Dendritic cell treated with granulocyte-macrophage colony-stimulating factor and Interleukin-4, amounts not matched to agents 40 ng/mL and 50 ng/mL, for 4 days (primary cell): ENCODE measurements around the gene NUDT4B.
"Not testable (repeated sequence)": the region's sequence is repeated elsewhere in the genome, so short reads cannot be mapped to it uniquely, and the experiment has no call there.

Source experiments
- H3K27ac Mint-ChIP-seq: one replicate; pipeline ENCODE4 v1.8.0; 2022; ENCODE audit warnings: mild to moderate bottlenecking, mixed read lengths
- H3K27me3 Mint-ChIP-seq: one replicate; pipeline ENCODE4 v1.8.0; 2022; ENCODE audit warnings: mild to moderate bottlenecking, mixed read lengths
- H3K36me3 Mint-ChIP-seq: one replicate; pipeline ENCODE4 v1.8.0; 2022; ENCODE audit warnings: low read depth, mixed read lengths
- H3K4me1 Mint-ChIP-seq: one replicate; pipeline ENCODE4 v1.8.0; 2022; ENCODE audit warnings: low read depth, mixed read lengths
- H3K4me3 Mint-ChIP-seq: one replicate; pipeline ENCODE4 v1.8.0; 2022; ENCODE audit warnings: mild to moderate bottlenecking, moderate library complexity, mixed read lengths
- H3K9me3 Mint-ChIP-seq: one replicate; pipeline ENCODE4 v1.8.0; 2022; ENCODE audit warnings: mixed read lengths
- intact Hi-C: fragments of 100-400 bp; cut with micrococcal nuclease; formaldehyde crosslinking; loops from one replicate; pipeline ENCODE4 v1.15.0; 2022

NUDT4B gene

DNA sequence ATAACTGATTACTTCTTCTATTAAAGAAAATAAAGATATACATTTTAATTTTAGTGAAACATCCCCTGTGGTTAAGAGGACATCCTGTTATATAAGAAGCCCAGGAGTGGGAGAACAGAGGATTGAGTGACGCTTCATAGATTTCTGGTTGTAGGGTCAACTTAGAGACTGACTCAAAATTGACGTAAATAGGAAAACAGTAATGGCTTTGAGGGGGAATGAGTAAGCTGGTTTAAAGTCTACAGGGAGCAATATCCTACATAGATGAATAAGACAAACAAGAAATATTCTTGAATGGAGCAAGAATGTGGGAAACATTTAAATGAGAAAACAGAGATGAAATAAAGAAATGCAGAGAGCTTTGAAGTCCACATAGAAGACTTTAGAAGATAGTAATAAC, 20.7 kb upstream of the NUDT4B start:
- intact Hi-C loops, H3K27ac Mint-ChIP-seq, H3K9me3 Mint-ChIP-seq, H3K4me1 Mint-ChIP-seq, H3K27me3 Mint-ChIP-seq, H3K4me3 Mint-ChIP-seq, H3K36me3 Mint-ChIP-seq: not testable (repeated sequence)

DNA sequence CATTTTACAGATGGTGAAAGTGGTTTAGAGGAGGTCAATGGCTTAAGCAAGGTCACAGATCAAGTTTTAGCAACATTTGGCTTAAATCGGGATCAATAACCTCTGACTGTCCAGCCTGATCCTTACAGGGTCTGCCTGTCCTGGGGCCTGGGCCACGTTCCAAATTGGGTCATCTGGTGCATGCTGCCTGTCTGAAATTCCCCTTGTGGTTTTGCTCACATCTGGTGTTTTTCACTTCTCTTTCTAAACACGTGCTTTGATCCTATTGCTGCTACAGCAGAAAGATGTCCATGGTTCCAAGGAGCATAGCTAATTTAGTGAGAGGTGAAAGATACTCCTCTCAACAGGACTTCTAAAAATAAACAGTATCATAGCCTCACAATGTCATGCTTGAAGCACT, 19.4 kb upstream of the NUDT4B start:
- H3K36me3 Mint-ChIP-seq, H3K27ac Mint-ChIP-seq, intact Hi-C loops, H3K27me3 Mint-ChIP-seq, H3K4me3 Mint-ChIP-seq, H3K9me3 Mint-ChIP-seq, H3K4me1 Mint-ChIP-seq: not testable (repeated sequence)

DNA sequence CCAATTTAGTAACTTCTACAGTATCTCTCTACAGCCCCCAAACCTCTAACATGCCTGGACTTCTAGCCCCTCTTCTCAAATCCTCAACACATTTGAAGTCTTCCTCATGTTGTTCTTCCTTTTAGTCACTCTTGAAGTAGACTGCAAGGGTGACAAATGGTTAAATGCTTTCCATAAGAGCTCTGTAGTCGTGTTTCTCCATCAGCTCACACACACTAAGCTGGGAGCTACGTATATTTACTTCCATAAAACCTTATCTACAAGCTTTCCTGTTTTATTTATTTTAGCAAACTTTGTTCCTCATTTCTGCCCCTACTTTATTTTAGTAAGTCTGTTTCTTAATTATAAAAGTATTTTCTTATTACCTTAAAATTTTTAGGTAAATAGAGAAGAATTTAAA, 19.0 kb upstream of the NUDT4B start:
- H3K4me1 Mint-ChIP-seq, H3K36me3 Mint-ChIP-seq, H3K27me3 Mint-ChIP-seq, intact Hi-C loops, H3K4me3 Mint-ChIP-seq, H3K27ac Mint-ChIP-seq, H3K9me3 Mint-ChIP-seq: not testable (repeated sequence)

DNA sequence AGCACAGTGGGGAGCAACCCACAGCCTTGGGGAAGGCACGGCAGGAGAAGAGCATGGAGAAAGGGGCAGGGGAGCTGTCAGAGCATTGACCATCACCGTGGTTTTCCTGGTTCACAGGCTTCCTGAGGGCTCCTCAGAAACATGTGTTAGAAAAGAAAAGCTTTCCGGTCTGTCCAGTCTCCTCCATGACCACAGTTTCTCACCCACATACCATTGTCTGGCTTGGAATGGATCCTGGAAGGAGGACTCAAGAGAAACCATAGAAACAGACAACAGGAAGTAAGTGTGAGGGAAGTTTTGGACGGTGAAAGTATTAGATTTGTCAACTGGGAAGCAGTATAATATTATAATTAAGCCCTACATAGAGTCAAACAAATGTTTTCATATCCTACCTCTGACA, 16.3 kb upstream of the NUDT4B start:
- H3K9me3 Mint-ChIP-seq, H3K27ac Mint-ChIP-seq, H3K27me3 Mint-ChIP-seq, intact Hi-C loops, H3K4me1 Mint-ChIP-seq, H3K36me3 Mint-ChIP-seq, H3K4me3 Mint-ChIP-seq: not testable (repeated sequence)

DNA sequence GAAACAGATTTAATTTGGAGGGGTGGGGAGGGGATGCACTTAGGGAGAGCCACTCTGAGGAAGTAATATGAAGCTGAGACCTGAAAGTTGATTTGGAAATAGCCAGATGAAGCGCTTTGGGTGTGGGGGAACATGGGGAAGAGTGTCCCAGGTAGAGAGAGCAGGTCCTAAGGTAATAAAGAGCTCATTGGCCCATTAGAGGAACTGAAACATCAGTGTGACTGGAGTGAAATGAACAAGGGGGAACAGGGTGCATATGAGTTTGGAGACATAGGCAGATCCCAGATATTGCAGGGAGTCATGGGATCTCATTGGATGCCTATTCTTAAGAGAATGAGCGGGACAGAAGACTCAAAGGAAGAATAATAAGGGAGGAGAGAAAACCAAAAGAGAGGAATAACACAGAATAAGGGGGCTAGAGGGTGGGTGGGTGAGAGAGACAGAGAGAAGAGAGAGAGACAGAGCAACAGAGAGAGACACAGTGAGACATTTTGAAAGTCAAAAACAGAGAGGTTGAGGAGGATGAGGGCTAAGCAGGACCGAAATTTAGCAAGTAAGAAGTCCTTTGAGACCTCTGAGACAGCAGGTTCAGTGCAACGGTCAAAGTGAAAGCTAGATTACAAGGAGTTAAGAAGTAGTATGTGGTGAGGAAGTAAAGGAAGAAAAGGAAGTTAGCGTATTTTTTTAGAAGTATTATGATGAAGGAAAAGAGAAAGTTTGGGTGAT, 14.8 kb upstream of the NUDT4B start:
- H3K27me3 Mint-ChIP-seq, H3K9me3 Mint-ChIP-seq, intact Hi-C loops, H3K36me3 Mint-ChIP-seq, H3K27ac Mint-ChIP-seq, H3K4me1 Mint-ChIP-seq, H3K4me3 Mint-ChIP-seq: not testable (repeated sequence)

DNA sequence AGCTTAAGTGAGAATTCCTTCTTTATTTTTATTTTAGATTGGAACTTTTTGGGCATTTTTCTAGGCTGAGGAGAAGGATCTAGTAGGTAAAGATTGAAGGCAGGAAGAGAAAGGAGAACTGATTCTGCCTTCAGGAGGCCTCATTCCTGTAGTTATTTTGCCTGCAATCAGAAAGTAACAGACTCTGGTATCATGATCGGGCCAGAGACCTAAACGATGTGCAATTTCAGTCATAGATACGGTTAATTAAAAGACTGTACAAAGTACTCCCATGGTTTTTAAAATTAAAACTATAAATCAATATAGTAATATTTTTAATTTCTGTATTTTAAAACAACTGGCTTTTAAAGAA, 14.3 kb upstream of the NUDT4B start:
- intact Hi-C loops, result not testable (repeated sequence)

DNA sequence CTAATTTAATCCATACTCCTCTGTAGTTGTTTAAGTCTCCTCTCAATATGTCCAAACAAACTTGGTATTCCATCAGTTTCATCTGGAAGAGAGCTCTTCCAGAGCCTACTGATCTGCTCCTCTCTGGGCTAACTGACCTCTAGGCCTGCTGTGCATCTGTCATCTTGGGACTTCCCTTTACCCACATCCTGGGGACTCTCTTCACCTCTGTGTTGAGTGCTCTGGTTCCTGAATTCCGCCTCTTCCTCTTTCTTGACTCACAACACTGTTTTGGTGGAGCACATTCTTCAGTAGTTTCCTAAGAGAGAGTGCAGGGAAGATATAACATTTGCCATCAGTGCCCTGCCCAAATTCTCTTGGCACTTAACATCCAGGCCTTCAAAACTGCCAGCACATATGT, 13.0 kb upstream of the NUDT4B start:
- intact Hi-C loops, H3K4me3 Mint-ChIP-seq, H3K27ac Mint-ChIP-seq, H3K36me3 Mint-ChIP-seq, H3K9me3 Mint-ChIP-seq, H3K4me1 Mint-ChIP-seq, H3K27me3 Mint-ChIP-seq: not testable (repeated sequence)

More for the DNA sequence above, 14.3 kb upstream of the NUDT4B start:
- H3K4me3 Mint-ChIP-seq, H3K27me3 Mint-ChIP-seq, H3K27ac Mint-ChIP-seq, H3K4me1 Mint-ChIP-seq, H3K36me3 Mint-ChIP-seq, H3K9me3 Mint-ChIP-seq: not testable (repeated sequence)

DNA sequence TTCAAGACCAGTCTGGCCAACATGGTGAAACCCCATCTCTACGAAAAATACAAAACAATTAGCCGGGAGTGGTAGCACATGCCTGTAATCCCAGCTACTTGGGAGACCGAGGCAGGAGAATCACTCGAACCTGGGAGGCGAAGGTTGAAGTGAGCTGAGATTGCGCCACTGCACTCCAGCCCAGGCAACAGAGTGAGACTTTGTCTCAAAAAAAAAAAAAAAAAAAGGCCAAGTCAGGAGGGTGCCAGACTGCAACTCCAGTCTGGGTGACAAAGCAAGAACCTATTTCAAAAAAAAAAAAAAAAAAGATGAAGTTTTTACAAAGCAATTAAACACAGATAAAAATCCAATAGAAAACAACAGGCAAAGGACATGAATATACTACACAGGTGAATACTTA, 9.9 kb upstream of the NUDT4B start:
- intact Hi-C loops, H3K4me3 Mint-ChIP-seq, H3K27ac Mint-ChIP-seq: not testable (repeated sequence)

DNA sequence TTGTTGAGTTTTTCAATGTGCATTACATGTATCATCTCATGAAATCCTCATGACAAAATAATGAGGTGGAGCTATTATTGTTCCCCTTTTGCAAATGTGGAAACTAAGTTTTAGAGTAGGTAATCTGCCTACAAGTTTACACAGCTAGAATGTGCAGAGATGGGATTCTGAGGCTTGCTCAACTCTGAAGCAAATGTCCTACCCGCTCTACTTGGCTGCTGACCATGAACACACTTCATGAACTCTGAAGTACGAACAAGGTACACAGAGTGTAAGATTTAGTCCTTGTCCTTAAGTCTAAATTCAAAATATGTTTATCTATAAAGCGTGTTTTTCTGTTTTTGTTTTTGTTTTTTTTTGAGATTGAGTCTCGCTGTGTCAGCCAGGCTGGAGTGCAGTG, 5.4 kb upstream of the NUDT4B start:
- H3K4me1 Mint-ChIP-seq, intact Hi-C loops: not testable (repeated sequence)

More for the DNA sequence above, 9.9 kb upstream of the NUDT4B start:
- not testable (repeated sequence) for H3K36me3 Mint-ChIP-seq, H3K9me3 Mint-ChIP-seq, H3K4me1 Mint-ChIP-seq, H3K27me3 Mint-ChIP-seq

DNA sequence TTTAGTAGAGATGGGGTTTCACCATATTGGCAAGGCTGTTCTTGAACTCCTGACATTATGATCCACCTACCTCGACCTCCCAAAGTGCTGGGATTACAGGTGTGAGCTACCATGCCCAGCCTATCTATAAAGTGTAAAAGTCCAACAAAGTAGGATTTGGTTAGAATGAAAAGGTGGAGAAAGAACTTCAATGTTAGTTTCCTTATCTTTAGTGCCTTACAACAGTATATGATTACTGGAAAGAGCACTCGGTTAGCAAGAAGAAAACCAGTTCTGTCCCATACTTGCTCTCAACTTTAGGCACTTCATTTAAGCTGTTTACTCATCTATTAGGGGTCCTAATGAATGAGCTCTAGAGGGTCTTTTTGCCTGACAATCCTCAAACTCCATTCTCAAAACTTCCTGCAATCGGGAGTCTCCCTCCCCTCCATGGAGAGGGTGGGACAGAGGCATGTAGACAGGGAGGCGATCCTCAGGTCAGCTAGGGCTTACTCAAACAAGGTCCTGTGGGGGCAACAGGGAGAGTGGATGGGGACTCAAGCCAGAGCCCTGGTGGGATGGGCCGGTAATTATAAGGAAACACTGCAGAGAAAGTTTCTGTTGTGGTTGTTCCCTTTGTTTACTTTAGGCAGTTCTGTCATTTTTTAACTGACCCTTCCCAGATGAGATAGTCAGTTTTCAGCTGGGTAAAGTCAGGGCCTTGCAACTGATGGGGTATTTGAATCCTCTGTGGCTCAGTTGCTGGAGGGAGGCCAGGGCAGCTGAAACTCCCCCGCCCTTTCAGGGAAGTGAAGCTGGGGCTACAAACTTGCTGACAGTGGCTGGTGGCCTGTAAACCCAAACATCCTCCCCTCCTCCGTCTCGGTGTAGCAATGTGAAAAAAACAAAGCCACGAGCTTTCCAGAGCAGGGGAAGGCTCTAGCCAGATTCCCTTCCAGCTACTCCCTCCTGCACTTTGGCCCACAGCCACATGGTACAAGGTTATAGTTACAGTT, 4.6 kb upstream of the NUDT4B start:
- intact Hi-C loops, H3K4me3 Mint-ChIP-seq, H3K27me3 Mint-ChIP-seq, H3K27ac Mint-ChIP-seq, H3K9me3 Mint-ChIP-seq, H3K36me3 Mint-ChIP-seq, H3K4me1 Mint-ChIP-seq: not testable (repeated sequence)

More for the DNA sequence above, 5.4 kb upstream of the NUDT4B start:
- not testable (repeated sequence) for H3K27ac Mint-ChIP-seq, H3K9me3 Mint-ChIP-seq, H3K4me3 Mint-ChIP-seq, H3K36me3 Mint-ChIP-seq, H3K27me3 Mint-ChIP-seq

DNA sequence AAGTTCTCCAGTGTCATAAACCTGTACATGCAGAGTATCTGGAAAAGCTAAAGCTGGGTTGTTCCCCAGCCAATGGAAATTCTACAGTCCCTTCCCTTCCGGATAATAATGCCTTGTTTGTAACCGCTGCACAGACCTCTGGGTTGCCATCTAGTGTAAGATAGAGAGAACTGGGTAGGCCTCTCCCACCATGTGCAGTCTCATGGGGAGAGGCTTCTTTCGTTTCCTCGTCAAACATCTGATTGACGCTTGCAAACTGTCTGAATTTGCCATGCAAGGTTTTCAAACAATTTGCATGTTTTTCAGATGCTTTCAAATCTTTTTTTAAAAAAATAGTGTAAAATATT, 734 bp downstream of the NUDT4B start:
- intact Hi-C loops, H3K27me3 Mint-ChIP-seq, H3K27ac Mint-ChIP-seq, H3K36me3 Mint-ChIP-seq, H3K4me3 Mint-ChIP-seq, H3K9me3 Mint-ChIP-seq, H3K4me1 Mint-ChIP-seq: not testable (repeated sequence)

DNA sequence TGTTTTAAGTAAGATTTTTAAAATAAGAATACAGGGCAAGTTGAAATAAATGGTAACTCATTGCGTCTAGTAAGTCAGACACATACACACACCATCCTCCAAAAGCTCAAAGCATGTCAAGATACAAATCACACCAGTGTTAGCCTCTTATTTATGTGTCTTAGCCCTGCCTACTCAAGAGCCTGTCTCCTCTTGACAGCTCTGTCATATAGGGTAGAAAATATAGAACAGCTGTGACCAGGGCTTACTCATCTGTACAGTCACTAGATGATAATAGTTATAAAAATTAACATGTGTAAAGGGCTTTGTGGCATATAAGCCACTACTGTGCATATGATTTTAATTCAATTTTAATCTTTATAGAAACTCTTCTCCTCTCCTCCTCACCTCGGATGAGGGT, 7.7 kb downstream of the NUDT4B start:
- H3K27ac Mint-ChIP-seq, H3K36me3 Mint-ChIP-seq, H3K4me1 Mint-ChIP-seq, H3K4me3 Mint-ChIP-seq, intact Hi-C loops, H3K27me3 Mint-ChIP-seq, H3K9me3 Mint-ChIP-seq: not testable (repeated sequence)

DNA sequence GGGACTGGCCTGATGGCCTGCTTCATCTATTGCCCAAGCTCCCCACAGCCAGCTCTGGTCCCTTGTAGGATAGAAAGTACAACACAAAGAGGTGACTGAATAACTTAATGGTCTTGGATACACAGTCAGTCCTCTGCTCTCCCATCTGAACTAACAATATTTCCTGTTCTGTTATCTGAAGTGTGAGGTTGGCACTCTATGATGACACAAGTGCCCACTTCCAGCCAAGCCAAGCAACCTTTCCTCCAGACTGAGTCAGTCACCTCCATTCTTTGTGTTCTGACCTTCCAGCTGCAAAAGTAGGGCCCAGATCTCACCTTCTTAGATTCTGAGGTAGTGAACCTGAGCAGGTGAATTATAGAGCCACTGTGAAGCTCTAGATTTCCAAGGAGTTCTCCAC, 8.9 kb downstream of the NUDT4B start:
- H3K27me3 Mint-ChIP-seq, H3K27ac Mint-ChIP-seq, H3K4me1 Mint-ChIP-seq, H3K36me3 Mint-ChIP-seq, intact Hi-C loops, H3K4me3 Mint-ChIP-seq, H3K9me3 Mint-ChIP-seq: not testable (repeated sequence)

DNA sequence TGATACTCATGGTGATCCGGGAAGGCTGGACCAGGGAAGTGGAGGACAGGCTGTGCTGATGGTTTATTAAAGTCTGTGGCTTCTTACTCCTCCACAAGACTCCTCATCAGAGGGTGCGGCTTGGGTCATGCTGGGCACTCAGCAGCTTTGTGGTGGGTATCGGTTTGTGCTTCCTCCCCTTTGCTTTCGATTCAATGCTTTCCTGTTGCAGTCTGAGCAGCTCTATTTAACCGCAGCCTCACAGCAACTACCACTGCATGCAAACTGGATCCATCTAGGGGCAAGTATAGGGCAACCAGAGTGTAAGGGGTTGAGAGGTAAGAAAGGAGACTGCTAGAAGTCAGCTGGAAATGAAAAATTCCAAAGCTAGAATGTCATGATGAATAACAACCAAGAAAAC, 9.8 kb downstream of the NUDT4B start:
- H3K27me3 Mint-ChIP-seq, H3K36me3 Mint-ChIP-seq, H3K9me3 Mint-ChIP-seq, intact Hi-C loops, H3K4me3 Mint-ChIP-seq, H3K27ac Mint-ChIP-seq, H3K4me1 Mint-ChIP-seq: not testable (repeated sequence)

DNA sequence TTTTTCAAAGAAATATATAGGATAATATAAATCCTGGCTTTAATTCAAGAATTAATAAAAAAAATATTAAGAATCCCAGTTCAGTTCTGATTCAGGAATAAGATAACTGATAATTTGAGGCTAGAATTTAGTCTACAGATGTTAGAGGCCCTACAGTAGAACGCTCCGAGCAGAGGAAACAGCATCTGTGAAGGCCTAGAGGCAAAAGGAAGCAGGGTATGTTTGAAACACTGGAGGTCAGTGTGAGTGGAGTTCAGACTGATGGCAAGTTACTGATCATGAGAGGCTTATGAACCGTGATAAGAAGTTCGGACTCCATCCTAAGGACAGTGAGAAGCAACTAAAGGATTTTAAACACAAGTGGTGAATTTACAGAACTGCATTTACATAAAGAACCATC, 10.4 kb downstream of the NUDT4B start:
- H3K4me3 Mint-ChIP-seq, H3K36me3 Mint-ChIP-seq, intact Hi-C loops, H3K9me3 Mint-ChIP-seq, H3K27ac Mint-ChIP-seq, H3K4me1 Mint-ChIP-seq, H3K27me3 Mint-ChIP-seq: not testable (repeated sequence)
